ENCODE data around the gene KRTAP22-1.

KRTAP22-1 gene

GRCh38 chr21:30600787-30601186 lies at the start of gene KRTAP22-1:
KRTAP22-1 (plus strand) TSS chr21:30601087.
- in situ Hi-C loops (cut with HindIII; ENCODE audit: low sequenced_read_pairs) = no loop called here

- in situ Hi-C loops (cut with HindIII; ENCODE audit: low sequenced_read_pairs) = no loop called here
Measured at GRCh38 chr21:30552782-30553181, 48.1 kb upstream of the KRTAP22-1 start.

- in situ Hi-C loops (cut with HindIII; ENCODE audit: low sequenced_read_pairs) = no loop called here
Measured at GRCh38 chr21:30555095-30555494, 45.8 kb upstream of the KRTAP22-1 start.

GRCh38 chr21:30561264-30561895 lies 39.5 kb upstream of the KRTAP22-1 start, which contains the start of gene KRTAP19-7:
KRTAP19-7 (minus strand) TSS chr21:30561314; CDS start chr21:30561289, 25 bp downstream.
- in situ Hi-C loops (cut with HindIII; ENCODE audit: low sequenced_read_pairs) = no loop called here

GRCh38 chr21:30561957-30562356 lies 38.9 kb upstream of the KRTAP22-1 start:
- in situ Hi-C loops (cut with HindIII; ENCODE audit: low sequenced_read_pairs) = no loop called here

- in situ Hi-C loops (cut with HindIII; ENCODE audit: low sequenced_read_pairs) = no loop called here
Measured at GRCh38 chr21:30563072-30563471, 37.8 kb upstream of the KRTAP22-1 start.

GRCh38 chr21:30563630-30564029 lies 37.3 kb upstream of the KRTAP22-1 start:
- in situ Hi-C loops (cut with HindIII; ENCODE audit: low sequenced_read_pairs) = no loop called here

- in situ Hi-C loops (cut with HindIII; ENCODE audit: low sequenced_read_pairs) = no loop called here
Measured at GRCh38 chr21:30567617-30568016, 33.3 kb upstream of the KRTAP22-1 start.

- in situ Hi-C loops (cut with HindIII; ENCODE audit: low sequenced_read_pairs) = no loop called here
Measured at GRCh38 chr21:30577766-30578165, 23.1 kb upstream of the KRTAP22-1 start.

GRCh38 chr21:30579346-30579745 lies 21.5 kb upstream of the KRTAP22-1 start:
- in situ Hi-C loops (cut with HindIII; ENCODE audit: low sequenced_read_pairs) = no loop called here

GRCh38 chr21:30580132-30580531 lies 20.8 kb upstream of the KRTAP22-1 start:
- in situ Hi-C loops (cut with HindIII; ENCODE audit: low sequenced_read_pairs) = no loop called here

- in situ Hi-C loops (cut with HindIII; ENCODE audit: low sequenced_read_pairs) = no loop called here
Measured at GRCh38 chr21:30582870-30583269, 18.0 kb upstream of the KRTAP22-1 start.

- in situ Hi-C loops (cut with HindIII; ENCODE audit: low sequenced_read_pairs) = no loop called here
Measured at GRCh38 chr21:30590297-30590696, 10.6 kb upstream of the KRTAP22-1 start, which contains the start of gene KRTAP22-2. KRTAP22-2 (minus strand) TSS chr21:30590397.

GRCh38 chr21:30592140-30592539 lies 8.7 kb upstream of the KRTAP22-1 start, which contains the start of gene KRTAP6-3:
KRTAP6-3 (plus strand) TSS chr21:30592440; CDS start chr21:30592446, 6 bp downstream.
- in situ Hi-C loops (cut with HindIII; ENCODE audit: low sequenced_read_pairs) = no loop called here

GRCh38 chr21:30598802-30599201 lies 2.1 kb upstream of the KRTAP22-1 start, which contains the start of gene KRTAP6-2:
KRTAP6-2 (minus strand) TSS chr21:30598902; CDS start chr21:30598874, 28 bp downstream.
- in situ Hi-C loops (cut with HindIII; ENCODE audit: low sequenced_read_pairs) = no loop called here

- in situ Hi-C loops (cut with HindIII; ENCODE audit: low sequenced_read_pairs) = no loop called here
Measured at GRCh38 chr21:30605968-30606367, 5.1 kb downstream of the KRTAP22-1 start.

GRCh38 chr21:30612132-30612531 lies 11.2 kb downstream of the KRTAP22-1 start:
- in situ Hi-C loops (cut with HindIII; ENCODE audit: low sequenced_read_pairs) = no loop called here

- in situ Hi-C loops (cut with HindIII; ENCODE audit: low sequenced_read_pairs) = no loop called here
Measured at GRCh38 chr21:30613836-30614235, 12.9 kb downstream of the KRTAP22-1 start, which contains the start of gene KRTAP6-1. KRTAP6-1 (minus strand) TSS chr21:30613930; CDS start chr21:30613904, 26 bp downstream.

- in situ Hi-C loops (cut with HindIII; ENCODE audit: low sequenced_read_pairs) = no loop called here
Measured at GRCh38 chr21:30615199-30615598, 14.3 kb downstream of the KRTAP22-1 start.

- in situ Hi-C loops (cut with HindIII; ENCODE audit: low sequenced_read_pairs) = no loop called here
Measured at GRCh38 chr21:30616125-30616524, 15.2 kb downstream of the KRTAP22-1 start, which contains the start of gene KRTAP20-1. KRTAP20-1 (plus strand) TSS chr21:30616425; CDS start chr21:30616455, 30 bp downstream.

GRCh38 chr21:30620080-30620479 lies 19.2 kb downstream of the KRTAP22-1 start:
- in situ Hi-C loops (cut with HindIII; ENCODE audit: low sequenced_read_pairs) = no loop called here

- in situ Hi-C loops (cut with HindIII; ENCODE audit: low sequenced_read_pairs) = no loop called here
Measured at GRCh38 chr21:30620522-30620921, 19.6 kb downstream of the KRTAP22-1 start, which contains the start of gene KRTAP20-4. KRTAP20-4 (plus strand) TSS chr21:30620627.
